Endodermal cell (in vitro differentiated cells): ENCODE results near the gene BZW1. TPM values are rescaled to one million over a fixed set of nuclear protein-coding genes. Genes with fewer than 3 reads are reported as not detected.

Source experiments
- DNase-seq: peaks from one replicate; pipeline ENCODE4 v3.0.0-alpha.2; 2017
- H3K27ac ChIP-seq: 2 replicates; pipeline ENCODE4 v1.5.1; 2013; ENCODE audit warnings: mild to moderate bottlenecking, low read depth, low read length, moderate library complexity
- H3K27me3 ChIP-seq: 2 replicates; pipeline ENCODE4 v1.6.1; 2013; ENCODE audit warnings: mild to moderate bottlenecking, low read length, moderate library complexity; ENCODE audit not compliant: insufficient read depth, control insufficient read depth, poor library complexity, severe bottlenecking
- H3K36me3 ChIP-seq: 2 replicates; pipeline ENCODE4 v1.7.0; 2013; ENCODE audit warnings: mild to moderate bottlenecking, low read length, moderate library complexity; ENCODE audit not compliant: control insufficient read depth, insufficient read depth
- H3K4me1 ChIP-seq: one replicate; pipeline ENCODE4 v1.7.0; 2013; ENCODE audit warnings: low read length; ENCODE audit not compliant: control insufficient read depth, insufficient read depth
- H3K4me3 ChIP-seq: 2 replicates; pipeline ENCODE4 v1.5.1; 2013; ENCODE audit warnings: mild to moderate bottlenecking, low read length, moderate library complexity
- H3K9ac ChIP-seq: 2 replicates; pipeline ENCODE4 v1.6.1; 2013; ENCODE audit warnings: mild to moderate bottlenecking, low read length, moderate library complexity; ENCODE audit not compliant: poor library complexity, severe bottlenecking; ENCODE audit errors: extremely low read depth
- H3K9me3 ChIP-seq: 2 replicates; pipeline ENCODE4 v1.6.1; 2013; ENCODE audit warnings: mild to moderate bottlenecking, low read length, moderate library complexity; ENCODE audit not compliant: control insufficient read depth
- H3K27ac Mint-ChIP-seq: 2 replicates; pipeline ENCODE4 v1.8.0; 2020; ENCODE audit warnings: mixed read lengths
- H3K27me3 Mint-ChIP-seq: 2 replicates; pipeline ENCODE4 v1.8.0; 2021; ENCODE audit warnings: mild to moderate bottlenecking, mixed read lengths; ENCODE audit not compliant: insufficient read depth
- H3K36me3 Mint-ChIP-seq: 2 replicates; pipeline ENCODE4 v1.8.0; 2020; ENCODE audit warnings: low read depth, mixed read lengths
- H3K4me1 Mint-ChIP-seq: 2 replicates; pipeline ENCODE4 v1.8.0; 2020; ENCODE audit warnings: mixed read lengths
- H3K4me3 Mint-ChIP-seq: 2 replicates; pipeline ENCODE4 v1.8.0; 2020; ENCODE audit warnings: mild to moderate bottlenecking, moderate library complexity, mixed read lengths
- H3K9me3 Mint-ChIP-seq: 2 replicates; pipeline ENCODE4 v1.8.0; 2020; ENCODE audit warnings: mild to moderate bottlenecking, mixed read lengths
- WGBS, 2 experiments: methylation state at CpG; one replicate each; pipeline versions ENCODE4 v1.1.5 to v1.1.7; 2013; ENCODE audit warnings: missing lambda C conversion rate in 2 of 2, mixed read lengths in 1 of 2; ENCODE audit not compliant: insufficient coverage in 1 of 2, insufficient read length in 1 of 2; 5-methylcytosine and 5-hydroxymethylcytosine counted together
- total RNA-seq, 2 donors: library from RNA; stranded (reverse); fragmentation: NEBNext Ultra II Directional in 1 of 2; extraction: Animal tissue kit (Norgen Biotek cat#: 25700) in 1 of 2; gene quantifications; 2 replicates in 1 of 2; 3 replicates in 1 of 2; pipeline ENCODE4 v1.2.1, GENCODE V29; 2021
- TF ChIP-seq, protein P1 (sequence below): fragments of 200-600 bp; sonication (generic); conservative IDR thresholded peaks from 2 replicates; pipeline ENCODE4 v1.5.0; 2021; ENCODE audit warnings: antibody characterized with exemption, mild to moderate bottlenecking

BZW1 gene
- total RNA-seq, 2 donors from 2014 or later, result 314 to 323 TPM

DNA sequence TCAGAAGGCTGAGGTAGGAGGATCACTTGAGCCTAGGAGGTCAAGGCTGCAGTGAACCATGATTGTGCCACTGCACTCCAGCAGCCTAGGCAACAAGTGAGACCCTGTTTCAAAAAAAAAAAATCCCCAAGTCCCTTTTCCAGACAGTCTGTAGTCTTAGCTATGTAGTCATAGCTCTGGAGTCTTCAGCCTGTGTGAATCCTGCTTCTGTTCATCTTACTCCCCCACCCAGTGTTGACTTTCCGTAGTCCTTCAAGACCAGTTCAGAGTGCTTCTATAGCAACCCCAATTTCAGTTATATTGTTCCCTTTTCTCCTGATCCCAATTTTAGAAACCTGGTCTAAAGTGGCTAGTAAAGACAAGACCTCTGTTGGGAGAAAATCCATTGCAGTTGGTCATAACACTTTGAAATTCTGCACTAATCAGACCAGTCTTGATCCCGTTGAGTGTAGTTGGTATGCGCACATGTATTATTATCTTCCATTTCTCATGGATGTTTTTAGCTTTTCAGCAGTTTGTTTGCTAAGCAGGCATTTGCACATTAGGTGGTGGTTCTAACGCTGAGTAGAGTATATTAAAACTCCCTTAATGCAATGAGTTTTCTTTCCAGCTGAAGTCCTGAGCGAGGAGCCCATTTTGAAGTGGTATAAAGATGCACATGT, 9.0 kb downstream of the BZW1 start:
- peaks cover 3% of the 10 kb centered on the region for H3K4me1 ChIP-seq

DNA sequence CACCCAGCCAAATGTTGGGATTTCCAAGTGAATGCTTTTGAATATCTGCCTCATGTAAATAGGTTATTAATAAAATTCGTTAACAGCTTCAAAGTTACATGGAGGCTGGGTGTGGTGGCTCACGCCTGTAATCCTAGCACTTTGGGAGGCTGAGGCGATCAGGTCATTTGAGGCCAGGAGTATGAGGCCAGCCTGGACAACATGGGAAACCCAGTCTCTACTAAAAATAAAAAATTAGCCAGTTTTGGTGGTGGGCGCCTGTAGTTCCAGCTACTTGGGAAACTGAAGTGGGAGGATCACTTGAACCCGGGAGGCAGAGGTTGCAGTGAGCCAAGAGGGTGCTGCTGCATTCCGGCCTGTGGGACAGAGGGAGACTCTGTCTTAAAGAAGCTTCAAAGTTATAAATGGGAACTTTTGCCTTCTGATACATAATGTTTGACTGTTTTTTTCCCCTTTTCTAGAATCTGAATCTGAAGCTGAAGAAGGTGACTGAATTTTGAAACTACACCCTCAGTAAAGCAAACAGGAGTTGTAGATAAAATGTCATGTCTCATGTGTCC, 10.1 kb downstream of the BZW1 start:
- TF ChIP-seq, protein P1, sequence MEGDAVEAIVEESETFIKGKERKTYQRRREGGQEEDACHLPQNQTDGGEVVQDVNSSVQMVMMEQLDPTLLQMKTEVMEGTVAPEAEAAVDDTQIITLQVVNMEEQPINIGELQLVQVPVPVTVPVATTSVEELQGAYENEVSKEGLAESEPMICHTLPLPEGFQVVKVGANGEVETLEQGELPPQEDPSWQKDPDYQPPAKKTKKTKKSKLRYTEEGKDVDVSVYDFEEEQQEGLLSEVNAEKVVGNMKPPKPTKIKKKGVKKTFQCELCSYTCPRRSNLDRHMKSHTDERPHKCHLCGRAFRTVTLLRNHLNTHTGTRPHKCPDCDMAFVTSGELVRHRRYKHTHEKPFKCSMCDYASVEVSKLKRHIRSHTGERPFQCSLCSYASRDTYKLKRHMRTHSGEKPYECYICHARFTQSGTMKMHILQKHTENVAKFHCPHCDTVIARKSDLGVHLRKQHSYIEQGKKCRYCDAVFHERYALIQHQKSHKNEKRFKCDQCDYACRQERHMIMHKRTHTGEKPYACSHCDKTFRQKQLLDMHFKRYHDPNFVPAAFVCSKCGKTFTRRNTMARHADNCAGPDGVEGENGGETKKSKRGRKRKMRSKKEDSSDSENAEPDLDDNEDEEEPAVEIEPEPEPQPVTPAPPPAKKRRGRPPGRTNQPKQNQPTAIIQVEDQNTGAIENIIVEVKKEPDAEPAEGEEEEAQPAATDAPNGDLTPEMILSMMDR, result no peak
- H3K4me1 Mint-ChIP-seq, result peaks cover 8% of the 10 kb centered on the region
- no peaks in the 10 kb centered on the region for H3K9me3 Mint-ChIP-seq
- no peak overlapping the region for H3K27ac Mint-ChIP-seq
- no peaks in the 10 kb centered on the region for H3K9me3 ChIP-seq
- H3K4me3 ChIP-seq, result no peak overlapping the region
- H3K27me3 ChIP-seq, result no peaks in the 10 kb centered on the region
- H3K27me3 Mint-ChIP-seq, result no peaks in the 10 kb centered on the region
- no peak overlapping the region for H3K4me3 Mint-ChIP-seq
- H3K27ac ChIP-seq, result no peak overlapping the region
- peaks cover 3% of the 10 kb centered on the region for H3K4me1 ChIP-seq
- DNase-seq, result no peak
- peaks cover 54% of the 10 kb centered on the region for H3K36me3 Mint-ChIP-seq
- 96 to 97% methylated on average over 5 to 6 of the region's 6 CpGs for WGBS, 2 experiments
- no peak overlapping the region for H3K9ac ChIP-seq
- peaks cover 75% of the 10 kb centered on the region for H3K36me3 ChIP-seq

More for the DNA sequence above, 9.0 kb downstream of the BZW1 start:
- no peak overlapping the region for H3K27ac Mint-ChIP-seq
- H3K36me3 Mint-ChIP-seq, result peaks cover 63% of the 10 kb centered on the region
- no peak overlapping the region for H3K4me3 Mint-ChIP-seq
- H3K9me3 Mint-ChIP-seq, result no peaks in the 10 kb centered on the region
- peaks cover 79% of the 10 kb centered on the region for H3K36me3 ChIP-seq
- no peak overlapping the region for H3K9ac ChIP-seq
- H3K4me3 ChIP-seq, result no peak overlapping the region
- H3K4me1 Mint-ChIP-seq, result peaks cover 8% of the 10 kb centered on the region
- H3K9me3 ChIP-seq, result no peaks in the 10 kb centered on the region
- 96 to 99% methylated on average over 5 of the region's 5 CpGs for WGBS, 2 experiments
- no peak overlapping the region for H3K27ac ChIP-seq
- no peaks in the 10 kb centered on the region for H3K27me3 Mint-ChIP-seq
- TF ChIP-seq, protein P1, result no peak
- H3K27me3 ChIP-seq, result no peaks in the 10 kb centered on the region
- DNase-seq, result no peak

DNA sequence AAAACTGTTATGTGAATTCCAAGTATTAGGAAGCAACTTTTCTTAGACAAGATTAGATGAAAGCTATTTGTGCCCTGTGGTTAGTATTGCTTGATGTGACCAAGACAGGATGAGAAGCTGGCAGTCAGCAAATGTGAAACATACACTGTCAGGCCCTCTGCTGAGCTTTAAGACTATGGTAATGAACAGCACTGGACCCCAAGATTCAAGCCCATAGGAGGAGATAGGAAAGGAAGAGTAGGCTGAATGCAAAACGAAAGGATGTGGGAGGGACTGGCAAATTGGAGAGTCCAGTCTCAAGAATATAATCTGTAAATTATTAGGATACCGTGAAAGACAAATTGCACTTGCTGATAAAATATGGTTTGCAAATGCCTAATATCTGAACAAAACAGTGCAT, 16.4 kb downstream of the BZW1 start:
- no peak overlapping the region for H3K27ac Mint-ChIP-seq
- H3K4me3 Mint-ChIP-seq, result no peak overlapping the region
- no peaks in the 10 kb centered on the region for H3K27me3 ChIP-seq
- H3K4me3 ChIP-seq, result no peak overlapping the region
- DNase-seq, result no peak
- TF ChIP-seq, protein P1, result no peak
- H3K9me3 Mint-ChIP-seq, result no peaks in the 10 kb centered on the region
- H3K9ac ChIP-seq, result no peak overlapping the region
- WGBS, 2 experiments, result 94 to 100% methylated on average over 2 of the region's 2 CpGs
- no peaks in the 10 kb centered on the region for H3K27me3 Mint-ChIP-seq
- H3K27ac ChIP-seq, result no peak overlapping the region
- peaks cover 28% of the 10 kb centered on the region for H3K36me3 ChIP-seq
- H3K4me1 ChIP-seq, result no peaks in the 10 kb centered on the region
- no peaks in the 10 kb centered on the region for H3K9me3 ChIP-seq
- no peaks in the 10 kb centered on the region for H3K4me1 Mint-ChIP-seq
- peaks cover 8% of the 10 kb centered on the region for H3K36me3 Mint-ChIP-seq
